Stimulated activated CD4-positive, alpha-beta T cell treated with anti-CD3 and anti-CD28 coated beads, TNF-alpha, amount 100 ng/mL, for 48 hours (primary cell): Measurements from ENCODE around the gene SERPING1.

ENCODE experiments used
- DNase-seq, 3 donors: peaks; one replicate each; pipeline ENCODE4 v3.0.0-alpha.2; 2020; ENCODE audit warnings: low read depth in 3 of 3

The SERPING1 gene

DNA sequence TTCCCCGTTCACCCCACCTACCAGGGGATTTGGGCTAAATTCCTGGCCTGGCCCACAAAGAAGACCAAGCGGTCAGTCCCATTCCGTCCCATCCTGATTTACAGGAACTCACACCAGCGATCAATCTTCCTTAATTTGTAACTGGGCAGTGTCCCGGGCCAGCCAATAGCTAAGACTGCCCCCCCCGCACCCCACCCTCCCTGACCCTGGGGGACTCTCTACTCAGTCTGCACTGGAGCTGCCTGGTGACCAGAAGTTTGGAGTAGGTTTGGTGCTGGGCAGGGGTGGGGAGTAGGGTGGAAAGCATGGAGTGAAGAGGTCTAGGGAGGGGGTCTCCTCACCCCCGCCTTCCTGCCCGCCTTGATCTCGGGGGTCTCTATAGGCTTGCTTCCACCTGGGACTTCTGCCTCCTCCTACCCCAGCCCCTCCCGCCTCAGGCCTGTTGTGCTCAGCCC lies at the start of gene SERPING1:
SERPING1 (plus strand) TSS at position 225 of the 455 bp plus-strand sequence. CDS start 586 bp downstream, outside the sequence.
- no peak for DNase-seq

DNA sequence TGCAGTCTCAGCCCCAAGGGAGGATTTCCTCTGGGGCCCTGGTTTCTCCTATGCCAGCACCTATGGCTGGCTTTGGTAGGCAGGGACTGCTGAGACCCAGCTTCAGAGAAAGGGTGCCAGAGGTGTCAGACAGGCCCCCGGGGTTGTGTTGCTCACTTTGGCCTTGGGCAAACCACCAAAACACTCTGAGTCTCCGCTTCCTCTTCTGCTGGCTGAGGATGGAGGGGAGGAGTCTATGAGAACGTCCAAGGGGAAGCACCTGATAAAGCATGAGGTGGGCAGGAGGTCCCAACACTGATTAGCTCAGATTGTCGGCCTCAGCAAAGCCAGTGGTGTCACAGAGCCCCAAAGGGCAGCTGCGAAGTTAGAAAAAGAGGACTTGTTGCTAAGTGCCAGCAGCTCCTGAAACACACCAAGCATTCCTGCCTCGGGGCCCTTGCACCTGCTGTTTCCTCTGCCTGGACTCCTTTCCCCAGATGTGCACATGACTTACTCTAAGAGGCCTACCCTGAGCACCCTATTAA lies 49.6 kb upstream of the SERPING1 start:
- DNase-seq, result no peak

DNA sequence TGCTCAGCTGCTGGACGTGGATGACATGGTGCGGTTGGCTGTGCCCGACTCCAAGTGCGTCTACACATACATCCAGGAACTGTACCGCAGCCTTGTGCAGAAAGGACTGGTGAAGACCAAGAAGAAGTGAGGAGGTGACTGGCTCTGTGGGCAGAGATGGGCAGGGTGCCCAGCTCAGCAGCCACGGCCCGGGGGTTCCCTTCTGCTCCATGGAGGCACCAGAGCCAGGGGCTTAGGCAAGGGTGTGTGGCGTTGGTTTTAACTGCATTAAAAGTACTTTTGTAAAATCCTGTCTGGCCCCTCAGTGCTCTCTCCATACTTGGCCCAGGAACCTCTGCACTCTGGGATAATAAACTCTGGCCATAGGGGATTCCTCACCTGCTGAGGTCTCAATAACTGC lies 47.5 kb upstream of the SERPING1 start:
- DNase-seq, result no peak

DNA sequence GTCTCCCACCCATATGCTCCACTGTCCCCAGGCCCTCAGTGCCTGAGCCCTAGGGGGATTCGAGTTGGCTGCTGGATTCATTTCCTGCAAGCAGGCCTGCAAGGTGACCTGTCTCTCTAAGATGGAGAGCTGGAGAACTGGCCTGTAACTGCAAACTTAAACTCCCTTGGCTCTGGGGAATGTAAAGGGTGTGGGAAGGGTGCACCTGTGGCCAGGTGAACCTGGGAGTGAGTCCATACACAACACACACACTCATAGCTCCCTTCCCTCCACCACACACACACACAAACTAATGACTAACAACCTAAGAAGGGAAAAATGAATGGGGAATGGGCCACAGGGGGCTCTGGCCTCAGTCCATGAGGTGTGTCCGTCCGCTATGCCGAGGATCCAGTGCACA lies 45.5 kb upstream of the SERPING1 start:
- DNase-seq, result no peak

DNA sequence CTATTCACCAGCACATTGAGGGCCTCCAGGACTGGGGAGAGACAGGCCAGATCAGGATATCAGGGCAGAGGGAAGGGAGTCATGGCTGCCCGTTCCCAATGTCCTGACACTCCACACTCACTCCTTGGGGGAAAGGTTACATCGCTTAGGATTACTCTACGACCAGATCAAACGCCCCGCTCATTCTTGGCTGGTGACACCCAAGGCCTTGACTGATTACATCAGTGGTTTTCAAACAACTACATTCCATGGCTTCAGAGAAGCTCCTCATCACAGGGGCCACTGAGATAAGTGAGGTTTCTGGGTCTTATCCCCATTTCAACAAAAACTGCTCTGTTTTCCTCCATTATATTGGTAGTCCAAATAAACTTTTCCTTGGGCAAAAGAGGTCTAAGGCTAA lies 45.0 kb upstream of the SERPING1 start:
- DNase-seq, result no peak

DNA sequence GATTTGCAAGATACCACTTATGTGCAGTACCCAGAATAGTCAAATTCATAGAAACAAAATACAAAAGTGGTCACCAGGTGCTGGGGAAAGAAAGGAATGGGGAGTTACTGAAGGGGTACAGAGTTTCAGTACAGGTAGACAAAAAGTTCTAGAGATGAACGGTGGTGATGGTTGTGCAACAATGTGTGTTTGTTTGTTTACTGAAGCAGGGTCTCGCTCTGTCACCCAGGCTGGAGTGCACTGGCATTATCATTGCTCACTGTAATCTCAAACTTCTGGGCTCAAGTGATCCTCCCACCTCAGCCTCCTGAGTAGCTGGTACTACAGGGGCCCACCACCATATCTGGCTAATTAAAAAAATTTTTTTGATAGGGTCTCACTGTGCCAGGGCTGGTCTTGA lies 42.1 kb upstream of the SERPING1 start:
- DNase-seq, result no peak

DNA sequence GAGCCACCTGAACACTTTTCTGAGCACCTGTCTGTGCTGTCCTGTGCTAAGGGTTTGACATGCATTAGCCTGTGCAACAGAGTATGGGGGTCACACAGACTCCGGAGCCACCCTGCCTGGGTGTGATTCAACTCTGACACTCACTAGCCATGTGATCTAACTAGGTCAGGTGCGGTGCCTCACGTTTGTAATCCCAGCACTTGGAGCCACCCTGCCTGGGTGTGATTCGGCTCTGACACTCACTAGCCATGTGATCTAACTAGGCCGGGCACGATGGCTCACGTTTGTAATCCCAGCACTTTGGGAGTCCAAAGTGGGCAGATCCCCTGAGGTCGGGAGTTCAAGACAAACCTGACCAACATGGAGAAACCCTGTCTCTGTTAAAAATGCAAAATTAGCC lies 41.4 kb upstream of the SERPING1 start:
- no peak for DNase-seq

DNA sequence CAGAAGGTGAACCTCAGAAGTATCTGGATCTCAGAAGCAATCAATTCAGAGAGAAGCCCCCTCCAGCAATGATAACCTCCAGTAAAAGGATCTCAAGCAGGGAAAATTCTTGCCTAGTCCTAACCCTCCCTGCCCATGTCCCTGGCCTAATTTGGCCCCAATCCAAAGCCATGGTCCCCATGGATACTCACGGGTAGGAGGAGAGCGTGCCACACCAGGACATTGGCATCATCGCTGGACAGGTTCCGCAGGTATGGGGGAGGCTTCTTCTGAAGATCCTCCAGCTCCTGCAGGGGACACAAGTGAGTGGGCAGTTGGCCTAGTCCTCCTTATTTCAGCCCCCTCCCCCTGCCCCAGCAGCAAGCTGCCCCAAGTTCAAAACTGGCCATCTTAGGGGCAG lies 37.3 kb upstream of the SERPING1 start:
- no peak for DNase-seq

DNA sequence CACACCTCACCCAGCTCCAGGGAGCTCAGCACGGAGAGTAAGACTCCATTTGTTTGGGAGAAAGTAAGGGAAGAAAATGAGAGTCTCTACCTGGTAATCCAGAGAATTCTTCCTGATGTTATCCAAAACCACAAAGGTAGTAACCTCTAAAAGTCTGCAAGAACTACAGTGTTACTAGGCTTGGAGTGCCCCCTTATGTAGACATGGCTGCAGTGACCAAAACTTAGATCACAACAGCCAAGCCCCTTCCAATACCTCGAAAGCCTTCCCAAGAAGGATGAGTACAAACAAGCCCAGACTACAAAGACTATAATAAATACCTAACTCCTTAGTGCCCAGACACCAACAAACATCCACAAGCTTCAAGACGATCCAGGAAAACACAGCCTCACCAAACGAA lies 34.9 kb upstream of the SERPING1 start:
- no peak for DNase-seq

DNA sequence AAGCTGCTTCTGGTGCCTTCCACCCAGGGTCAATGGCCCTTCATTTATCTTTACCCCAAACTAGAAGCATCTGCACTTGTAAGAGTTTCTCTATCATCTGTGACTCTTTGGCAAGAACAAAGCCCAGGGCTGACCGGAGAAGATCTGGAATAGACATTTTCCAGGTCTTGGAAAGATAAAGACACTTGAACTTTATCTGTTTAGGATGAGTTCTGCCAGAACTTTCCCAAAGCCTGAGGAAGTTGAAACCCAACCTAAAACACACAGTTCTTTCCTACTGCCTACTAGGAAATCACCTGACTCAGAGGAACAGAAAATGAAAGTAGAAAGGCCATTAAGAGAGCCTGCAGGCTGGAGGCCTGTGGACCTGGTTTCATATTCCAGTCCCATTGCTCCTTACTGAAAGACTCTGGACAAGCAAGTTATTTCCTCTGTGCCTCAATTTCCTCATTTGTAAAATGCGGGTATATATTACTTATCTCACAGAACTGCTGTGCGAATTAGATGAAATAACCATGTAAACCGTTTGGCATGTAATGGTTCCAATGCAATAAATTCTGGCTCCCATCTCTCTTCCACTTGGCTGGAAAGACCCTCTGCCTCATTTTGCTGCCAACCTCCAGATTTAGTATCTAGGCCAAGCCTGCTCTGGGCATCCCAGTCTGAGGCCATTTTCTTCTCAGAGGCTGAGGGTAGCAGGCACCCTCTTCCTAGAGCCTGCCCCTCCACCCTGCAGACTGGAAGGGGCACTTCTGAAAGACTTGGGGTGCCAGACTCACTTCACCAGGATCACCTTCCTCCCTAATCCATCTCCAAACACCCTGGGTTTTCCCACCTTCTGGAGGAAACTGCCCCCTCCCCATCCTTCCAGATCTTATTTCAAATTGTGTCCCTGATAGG lies 31.2 kb upstream of the SERPING1 start:
- no peak for DNase-seq

DNA sequence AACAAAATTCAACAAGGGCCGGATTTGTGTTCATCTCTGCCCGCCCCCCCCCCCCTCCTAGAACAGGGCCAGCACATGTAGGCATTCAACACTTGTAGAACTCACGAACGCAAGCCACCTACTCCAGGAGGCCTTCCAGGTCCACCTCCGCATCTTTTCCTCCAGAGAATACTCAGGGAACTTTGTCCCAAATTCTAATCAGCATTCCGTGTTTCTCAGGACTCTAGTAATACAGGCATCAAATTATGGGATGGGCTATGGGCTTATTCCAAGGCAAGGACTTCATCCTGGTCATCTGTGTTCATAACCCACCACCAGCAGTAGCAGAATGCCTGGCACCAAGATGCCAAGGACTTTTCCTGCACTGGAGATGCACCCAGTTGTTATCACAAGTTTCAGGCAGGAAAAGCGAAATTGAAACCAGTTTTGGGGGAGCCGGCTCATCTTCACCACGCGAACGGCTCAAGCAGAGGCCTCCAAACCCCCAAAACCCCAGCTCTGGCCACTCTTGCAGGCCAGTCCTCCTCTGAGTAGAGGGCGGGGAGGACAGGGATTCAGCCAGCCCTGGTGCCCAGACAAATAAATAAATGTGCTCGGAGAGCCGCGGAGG lies 30.5 kb upstream of the SERPING1 start:
- peak in 1 of 3 donors; percentile 20 for DNase-seq

DNA sequence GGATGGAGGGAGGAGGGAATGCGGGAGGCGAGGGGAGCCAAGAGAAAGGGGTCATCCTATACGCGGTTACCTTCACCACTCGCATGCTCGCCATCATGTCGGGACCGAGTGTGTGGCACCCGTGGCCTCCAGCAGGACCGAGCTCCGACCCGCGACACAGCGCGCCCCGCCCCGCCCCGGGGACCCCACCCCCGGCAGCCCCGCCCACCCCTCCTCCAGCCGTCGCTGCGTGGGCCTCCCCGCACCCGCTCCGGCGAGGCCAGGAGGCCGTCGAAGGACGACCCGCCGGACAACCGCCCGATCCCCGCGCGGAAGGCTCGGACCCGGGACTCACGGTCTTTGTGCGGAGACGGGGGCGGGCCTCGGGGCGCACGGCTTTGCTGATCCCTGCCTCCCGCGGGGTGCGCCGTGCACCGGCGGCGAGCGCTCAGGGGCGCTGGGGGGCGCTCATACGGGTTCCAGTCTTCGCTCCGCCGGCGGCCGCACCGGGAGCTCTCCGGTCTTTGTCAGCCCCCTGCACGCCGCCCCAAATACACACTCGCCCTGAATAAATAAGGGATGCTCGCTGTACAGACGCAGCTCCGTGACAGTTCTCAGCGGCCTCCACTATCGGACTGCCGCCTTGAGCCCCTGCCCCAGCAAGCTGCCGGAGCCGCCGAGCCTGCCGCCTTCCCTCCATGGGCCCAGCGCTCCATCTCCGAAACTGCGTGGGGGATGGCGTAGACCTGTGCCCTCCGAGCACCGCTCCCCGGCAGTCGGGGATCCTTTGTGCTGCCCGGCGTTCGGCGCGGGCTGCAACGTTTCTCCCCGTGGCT lies 29.8 kb upstream of the SERPING1 start, which contains the start of gene UBE2L6:
UBE2L6 (minus strand) TSS at position 158 of the 815 bp plus-strand sequence; CDS start at position 97, 61 bp downstream.
- peak; percentile 28 to 79 (median 64) for DNase-seq

DNA sequence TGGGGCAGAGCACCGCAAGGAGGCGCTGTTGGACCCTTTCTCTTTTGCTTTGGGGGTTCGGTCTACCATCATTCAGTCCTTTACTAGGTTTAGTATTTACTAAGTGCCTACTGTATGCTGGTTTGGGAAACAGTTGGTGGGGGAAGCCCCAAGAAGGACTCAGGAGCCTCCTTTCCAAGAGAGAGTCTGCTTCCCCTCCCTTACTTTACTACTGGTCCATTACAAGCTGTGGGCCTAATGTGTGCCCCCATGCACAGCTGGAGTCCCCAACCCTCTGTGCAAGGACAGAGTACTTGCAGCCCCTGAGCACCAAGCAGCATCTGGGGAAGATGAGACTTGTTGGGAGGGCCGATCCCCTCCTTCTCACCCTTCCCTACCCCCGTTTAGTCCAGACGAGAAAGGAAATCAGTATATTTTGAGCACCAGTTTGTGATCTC lies 29.1 kb upstream of the SERPING1 start:
- peak in 2 of 3 donors; percentile 85 to 86 for DNase-seq

DNA sequence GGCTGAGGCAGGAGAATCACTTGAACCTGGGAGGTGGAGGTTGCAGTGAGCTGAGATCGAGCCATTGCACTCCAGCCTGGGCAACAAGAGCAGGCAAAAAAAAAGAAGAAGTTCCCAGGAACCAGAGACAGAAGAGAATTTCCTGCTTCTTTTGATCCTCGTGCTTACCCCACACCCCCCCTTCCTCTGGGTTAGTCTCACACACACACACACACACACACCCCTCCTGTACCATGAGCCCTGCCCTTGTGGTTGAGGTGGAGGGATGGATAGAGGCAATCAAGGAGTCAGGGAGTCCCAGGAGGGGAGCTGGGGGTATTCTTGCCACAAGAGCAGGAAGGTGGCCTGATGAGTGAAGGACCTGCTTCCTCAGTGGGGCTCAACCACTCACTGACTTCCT lies 25.9 kb upstream of the SERPING1 start:
- DNase-seq, result no peak

DNA sequence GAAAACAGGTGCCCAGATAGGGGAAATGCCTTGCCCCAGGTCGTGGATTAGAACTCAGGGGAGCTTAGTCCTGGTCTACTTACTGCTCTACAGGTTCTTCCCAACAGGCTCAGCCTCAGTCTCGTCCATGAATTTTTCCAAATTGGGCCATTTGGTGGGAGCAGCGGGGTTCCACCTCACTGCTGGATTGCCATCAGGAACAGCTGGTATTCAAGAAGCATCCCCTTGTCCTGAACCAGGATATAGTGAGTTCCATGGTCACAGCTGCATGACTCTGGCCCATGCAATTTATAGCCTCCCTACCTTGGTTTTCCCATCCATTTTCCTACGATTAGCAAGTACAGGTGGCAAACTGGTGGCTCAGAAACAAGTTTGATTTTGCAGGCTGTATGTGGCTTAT lies 23.4 kb upstream of the SERPING1 start:
- no peak for DNase-seq

DNA sequence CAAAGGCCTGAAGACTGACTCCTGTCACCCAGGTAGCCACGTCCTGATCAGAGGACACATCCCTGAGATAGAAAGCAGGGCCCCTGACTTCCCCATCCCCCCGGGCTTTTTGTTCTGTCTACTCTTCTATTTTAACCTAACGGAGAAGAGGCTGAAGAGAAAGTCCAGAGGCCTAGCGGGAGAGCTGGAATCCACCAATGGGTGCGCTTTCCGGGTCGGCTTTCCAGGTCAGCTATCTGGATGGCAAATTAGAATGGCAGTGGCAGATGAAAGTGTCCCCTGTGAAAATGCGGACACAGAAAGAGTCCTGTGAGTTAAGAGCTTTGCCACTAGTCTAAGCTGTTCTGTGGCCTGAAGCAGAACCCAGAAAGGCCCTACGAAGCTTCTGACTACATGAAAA lies 13.1 kb upstream of the SERPING1 start:
- no peak for DNase-seq

DNA sequence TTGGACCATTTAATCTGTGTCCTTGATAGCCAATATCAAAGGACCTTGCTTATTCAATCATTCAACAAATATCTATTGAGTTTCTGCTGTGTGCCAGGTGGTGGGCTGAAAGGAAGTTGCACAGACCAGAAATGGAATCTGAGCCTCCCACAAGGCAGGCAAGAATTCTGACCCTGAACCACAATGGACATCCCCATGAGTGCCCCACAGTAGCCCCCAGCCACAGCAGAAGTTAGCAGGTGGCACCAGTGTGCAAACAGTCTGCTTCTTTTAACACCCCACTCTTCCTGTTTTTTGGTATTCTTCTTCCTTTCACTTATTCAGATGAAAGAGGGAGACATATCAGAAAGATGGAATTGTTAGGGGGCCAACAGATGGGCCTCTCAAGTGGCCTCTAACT lies 12.2 kb upstream of the SERPING1 start:
- no peak for DNase-seq

DNA sequence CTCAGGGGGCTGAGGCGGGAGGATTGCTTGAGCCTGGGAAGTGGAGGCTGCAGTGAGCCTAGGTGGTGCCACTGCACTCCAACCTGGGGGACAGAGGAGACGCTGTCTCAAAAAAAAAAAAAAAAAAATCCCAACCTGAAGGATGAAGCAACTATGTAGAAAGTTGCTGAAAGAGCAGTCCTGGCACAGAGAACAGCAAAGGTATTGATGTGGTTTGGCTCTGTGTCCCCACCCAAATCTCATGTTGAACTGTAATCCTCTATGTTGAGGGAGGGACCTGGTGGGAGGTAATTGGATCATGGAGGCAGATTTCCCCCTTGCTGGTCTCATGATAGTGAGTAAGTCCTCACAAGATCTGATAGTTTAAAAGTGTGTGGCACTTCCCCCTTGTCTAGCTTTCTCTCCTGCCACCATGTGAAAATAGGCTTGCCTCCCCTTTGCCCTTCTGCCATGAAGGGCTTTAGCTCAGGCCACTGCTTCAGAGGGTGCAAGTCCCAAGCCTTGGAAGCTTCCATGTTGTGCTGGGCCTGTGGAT lies 10.7 kb upstream of the SERPING1 start:
- DNase-seq, result no peak

DNA sequence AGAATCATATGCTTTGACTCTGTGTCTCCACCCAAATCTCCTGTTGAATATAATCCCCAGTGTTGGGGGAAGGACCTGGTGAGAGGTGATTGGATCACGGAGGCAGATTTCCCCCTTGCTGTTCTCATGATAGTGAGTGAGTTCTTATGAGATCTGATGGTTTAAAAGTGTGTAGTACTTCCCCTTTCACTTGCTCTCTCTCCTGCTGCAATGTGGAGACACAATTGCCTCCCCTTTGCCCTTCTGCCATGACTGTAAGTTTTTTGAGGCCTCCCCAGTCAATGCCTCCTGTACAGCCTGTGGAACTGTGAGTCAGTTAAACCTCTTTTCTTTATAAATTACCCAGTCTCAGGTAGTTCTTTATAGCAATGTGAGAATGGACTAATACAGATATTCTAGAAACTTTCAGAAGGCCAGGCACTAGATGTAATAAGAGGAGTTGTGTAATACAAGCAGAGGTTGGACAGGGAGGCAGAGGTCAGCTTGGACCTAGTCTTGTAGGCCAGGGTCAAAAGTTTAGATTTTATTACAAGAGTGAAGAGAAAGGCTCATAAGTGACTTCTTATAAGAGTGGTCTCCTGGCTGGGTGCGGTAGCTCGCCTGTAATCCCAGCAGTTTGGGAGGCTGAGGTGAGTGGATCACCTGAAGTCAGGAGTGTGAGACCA lies 9.3 kb upstream of the SERPING1 start:
- no peak for DNase-seq

DNA sequence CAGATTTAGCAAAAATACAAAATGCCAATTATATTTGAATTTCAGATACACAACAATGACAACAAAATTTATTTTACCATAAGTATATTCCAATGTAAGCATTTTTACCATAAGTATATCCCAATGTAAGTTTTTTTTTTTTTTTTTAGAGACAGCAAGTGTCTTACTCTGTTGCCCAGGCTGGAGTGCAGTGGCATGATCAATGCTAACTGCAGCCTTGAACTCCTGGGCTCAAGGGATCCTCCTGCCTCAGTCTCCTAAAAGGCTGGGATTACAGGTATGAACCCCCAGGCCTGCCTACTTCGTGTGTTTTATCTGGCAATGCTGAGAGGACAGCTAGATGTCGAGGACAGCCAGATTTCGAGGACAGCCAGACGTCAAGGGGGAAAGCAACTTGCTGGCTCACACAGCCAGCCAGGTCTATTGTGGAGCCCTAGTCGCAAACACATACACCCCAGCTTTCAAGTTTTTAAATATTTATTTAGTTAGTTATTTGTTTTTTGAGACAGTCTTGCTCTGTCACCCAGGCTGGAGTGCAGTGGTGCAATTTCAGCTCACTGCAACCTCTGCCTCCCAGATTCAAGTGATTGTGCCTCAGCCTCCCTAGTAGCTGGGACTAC lies 1.1 kb upstream of the SERPING1 start:
- no peak for DNase-seq
